DND-41 (cell line): ENCODE data around the gene KDM5A.
"Not testable (repeated sequence)": the region's sequence is repeated elsewhere in the genome, so short reads cannot be mapped to it uniquely, and the experiment has no call there.

Experiments used
- EZH2 ChIP-seq: IDR thresholded peaks from 3 replicates; pipeline ENCODE4 v1.6.1; 2012; ENCODE audit warnings: borderline replicate concordance, low read depth, mild to moderate bottlenecking, moderate library complexity, low read length, inconsistent platforms; ENCODE audit not compliant: severe bottlenecking
- TF ChIP-seq, protein P1 (sequence below): IDR thresholded peaks from 2 replicates; pipeline ENCODE4 v1.5.1; 2012; ENCODE audit warnings: borderline replicate concordance, low read length, moderate library complexity, mild to moderate bottlenecking; ENCODE audit not compliant: poor library complexity, severe bottlenecking; ENCODE audit errors: extremely low read depth

DNA sequence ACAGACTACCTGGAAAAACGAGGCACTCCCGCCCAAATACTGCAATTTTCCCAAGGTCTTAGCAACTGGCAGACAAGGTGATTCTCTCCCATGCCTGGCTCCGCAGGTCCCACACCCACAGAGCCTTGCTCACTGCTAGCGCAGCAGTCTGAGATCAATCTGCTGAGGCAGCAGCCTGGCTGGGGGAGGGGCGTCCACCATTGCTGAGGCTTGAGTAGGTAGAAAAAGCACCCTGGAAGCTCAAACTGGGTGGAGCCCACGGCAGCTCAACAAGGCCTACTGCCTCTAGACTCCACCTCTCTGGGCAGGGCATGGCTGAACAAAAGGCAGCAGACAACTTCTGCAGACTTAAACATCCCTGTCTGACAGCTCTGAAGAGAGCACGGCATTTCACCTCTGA is 46.1 kb downstream of the KDM5A start:
- TF ChIP-seq, protein P1, sequence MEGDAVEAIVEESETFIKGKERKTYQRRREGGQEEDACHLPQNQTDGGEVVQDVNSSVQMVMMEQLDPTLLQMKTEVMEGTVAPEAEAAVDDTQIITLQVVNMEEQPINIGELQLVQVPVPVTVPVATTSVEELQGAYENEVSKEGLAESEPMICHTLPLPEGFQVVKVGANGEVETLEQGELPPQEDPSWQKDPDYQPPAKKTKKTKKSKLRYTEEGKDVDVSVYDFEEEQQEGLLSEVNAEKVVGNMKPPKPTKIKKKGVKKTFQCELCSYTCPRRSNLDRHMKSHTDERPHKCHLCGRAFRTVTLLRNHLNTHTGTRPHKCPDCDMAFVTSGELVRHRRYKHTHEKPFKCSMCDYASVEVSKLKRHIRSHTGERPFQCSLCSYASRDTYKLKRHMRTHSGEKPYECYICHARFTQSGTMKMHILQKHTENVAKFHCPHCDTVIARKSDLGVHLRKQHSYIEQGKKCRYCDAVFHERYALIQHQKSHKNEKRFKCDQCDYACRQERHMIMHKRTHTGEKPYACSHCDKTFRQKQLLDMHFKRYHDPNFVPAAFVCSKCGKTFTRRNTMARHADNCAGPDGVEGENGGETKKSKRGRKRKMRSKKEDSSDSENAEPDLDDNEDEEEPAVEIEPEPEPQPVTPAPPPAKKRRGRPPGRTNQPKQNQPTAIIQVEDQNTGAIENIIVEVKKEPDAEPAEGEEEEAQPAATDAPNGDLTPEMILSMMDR = not testable (repeated sequence)
- not testable (repeated sequence) for TF ChIP-seq EZH2
